Keratinocyte (primary cell): ENCODE results near the gene N4BP2. TPM values are rescaled to one million over a fixed set of nuclear protein-coding genes. Genes with fewer than 3 reads are reported as not detected.

Experiments
- DNase-seq: peaks from one replicate; pipeline ENCODE4 v3.0.0-alpha.2; 2011; ENCODE audit warnings: low read depth, missing footprints, low spot score
- FAIRE-seq: peaks from 2 replicates; lab custom pipeline; 2011; peaks lifted over from hg19 to GRCh38; lab: Jason Lieb, UNC
- H2AFZ ChIP-seq: 2 replicates; pipeline ENCODE4 v1.6.0; 2012; ENCODE audit warnings: low read length, control low read depth, inconsistent platforms; ENCODE audit not compliant: control insufficient read depth
- H3K27ac ChIP-seq: 2 replicates; pipeline ENCODE4 v1.5.1; 2011; ENCODE audit warnings: low read length; ENCODE audit not compliant: control insufficient read depth, insufficient read depth
- H3K27me3 ChIP-seq: 3 replicates; pipeline ENCODE4 v1.6.0; 2011; ENCODE audit warnings: low read length; ENCODE audit not compliant: control insufficient read depth, insufficient read depth; ENCODE audit errors: extremely low read depth
- H3K36me3 ChIP-seq, 2 experiments: 2 replicates in 1 of 2; 3 replicates in 1 of 2; pipeline ENCODE4 v1.5.1; 2011; ENCODE audit warnings: low read length in 2 of 2, mild to moderate bottlenecking in 1 of 2; ENCODE audit not compliant: control insufficient read depth in 2 of 2, insufficient read depth in 2 of 2; ENCODE audit errors: extremely low read depth in 1 of 2
- H3K4me1 ChIP-seq: 3 replicates; pipeline ENCODE4 v1.5.1; 2011; ENCODE audit warnings: low read length; ENCODE audit not compliant: control insufficient read depth, insufficient read depth; ENCODE audit errors: extremely low read depth
- H3K4me2 ChIP-seq: 3 replicates; pipeline ENCODE4 v1.6.0; 2011; ENCODE audit warnings: low read depth, low read length; ENCODE audit not compliant: control insufficient read depth, insufficient read depth; ENCODE audit errors: extremely low read depth
- H3K4me3 ChIP-seq, 3 experiments: fragments of 200-600 bp in 1 of 3; sonication (generic) in 1 of 3; 2 replicates in 2 of 3; 3 replicates in 1 of 3; pipeline ENCODE4 v1.5.1; 2011 to 2016; ENCODE audit warnings: low read length in 3 of 3, mild to moderate bottlenecking in 3 of 3, control low read depth in 2 of 3, inconsistent platforms in 1 of 3, low read depth in 1 of 3, mixed read lengths in 1 of 3, mixed run types in 1 of 3, moderate library complexity in 1 of 3; ENCODE audit not compliant: control insufficient read depth in 2 of 3, insufficient read depth in 2 of 3; ENCODE audit errors: extremely low read depth in 1 of 3
- H3K79me2 ChIP-seq: 2 replicates; pipeline ENCODE4 v1.6.0; 2012; ENCODE audit warnings: low read length; ENCODE audit not compliant: control insufficient read depth, insufficient read depth
- H3K9ac ChIP-seq: 3 replicates; pipeline ENCODE4 v1.6.0; 2011; ENCODE audit warnings: low read length; ENCODE audit not compliant: control insufficient read depth, insufficient read depth; ENCODE audit errors: extremely low read depth
- H3K9me1 ChIP-seq: 3 replicates; pipeline ENCODE4 v1.6.0; 2011; ENCODE audit warnings: low read length; ENCODE audit not compliant: control insufficient read depth, insufficient read depth; ENCODE audit errors: extremely low read depth
- H3K9me3 ChIP-seq: 2 replicates; pipeline ENCODE4 v1.5.1; 2012; ENCODE audit warnings: low read depth, low read length; ENCODE audit not compliant: control insufficient read depth
- H4K20me1 ChIP-seq: 3 replicates; pipeline ENCODE4 v1.6.0; 2011; ENCODE audit warnings: low read length; ENCODE audit not compliant: control insufficient read depth, insufficient read depth; ENCODE audit errors: extremely low read depth
- CTCF ChIP-seq, 3 experiments: IDR thresholded peaks in 1 of 3; conservative IDR thresholded peaks in 1 of 3; optimal IDR thresholded peaks in 1 of 3; 2 replicates in 2 of 3; 3 replicates in 1 of 3; pipeline versions ENCODE3 to v1.5.1; 2011; ENCODE audit warnings: low read length in 3 of 3, mild to moderate bottlenecking in 3 of 3, moderate library complexity in 2 of 3, control low read depth in 1 of 3, inconsistent platforms in 1 of 3; ENCODE audit not compliant: insufficient read depth in 2 of 3; ENCODE audit errors: extremely low read depth in 1 of 3
- EZH2 ChIP-seq: IDR thresholded peaks from one replicate; pipeline ENCODE4 v1.6.1; 2012; ENCODE audit warnings: inconsistent platforms, mild to moderate bottlenecking, low read length, moderate library complexity
- dilution Hi-C: fragments of 300-500 bp; cut with MboI; formaldehyde crosslinking; loops from one replicate; pipeline ENCODE4 v1.7.0; 2020; ENCODE audit warnings: low sequenced_read_pairs; ENCODE audit not compliant: extremely low pct_ligation_motif_present
- polyA plus RNA-seq, 5 experiments: library from polyadenylated mRNA; depleted of rRNA in 3 of 5; stranded (reverse) in 3 of 5; stranded (forward) in 1 of 5; unstranded in 1 of 5; fragments of >200 nt; gene quantifications; 1 replicate in 1 of 5; 2 replicates in 3 of 5; 3 replicates in 1 of 5; pipeline versions ENCODE4 v1.2.1 to v1.2.3, GENCODE V29; 2011 to 2012; ENCODE audit warnings: missing spikeins in 2 of 5, low read depth in 1 of 5, low replicate concordance in 1 of 5

N4BP2 gene
- polyA plus RNA-seq, 1 donor (not counting 4 experiments of a cell fraction or from before 2014, with no cell fraction given), result 2.7 TPM

- H3K27ac ChIP-seq, result no peak overlapping the region
- H3K4me3 ChIP-seq, result no peak overlapping the region
- no peak overlapping the region for H3K4me2 ChIP-seq
- no peaks in the 10 kb centered on the region for H3K79me2 ChIP-seq
- H3K9me1 ChIP-seq, result no peaks in the 10 kb centered on the region
- FAIRE-seq, result no peak
- dilution Hi-C loops, result no loop called here
- no peaks in the 10 kb centered on the region for H3K9me3 ChIP-seq
- H3K4me1 ChIP-seq, result no peaks in the 10 kb centered on the region
- no peaks in the 10 kb centered on the region for H3K36me3 ChIP-seq
- H4K20me1 ChIP-seq, result no peaks in the 10 kb centered on the region
- no peak overlapping the region for H2AFZ ChIP-seq
- H3K9ac ChIP-seq, result no peak overlapping the region
- no peak for DNase-seq
- no peak for TF ChIP-seq CTCF (optimal IDR thresholded peaks at IDR 0.05 in 1 of 3, IDR thresholded peaks at IDR 0.05 in 1 of 3, conservative IDR thresholded peaks at IDR 0.05 in 1 of 3; ENCODE audit: extremely low read depth in 1 of 3, insufficient read depth in 2 of 3, low read length in 3 of 3)
- no peak for TF ChIP-seq EZH2
- H3K27me3 ChIP-seq, result no peaks in the 10 kb centered on the region
Measured at GRCh38 chr4:40160258-40160657, 103.6 kb downstream of the N4BP2 start.

- H3K4me2 ChIP-seq, result no peak overlapping the region
- FAIRE-seq, result no peak
Measured at GRCh38 chr4:40164459-40164858, 107.8 kb downstream of the N4BP2 start.

More at GRCh38 chr4:40164459-40164858, 107.8 kb downstream of the N4BP2 start:
- Histone ChIP-seq H3K4me1 (no peaks in the 10 kb centered on the region), H3K27ac (no peak overlapping the region), H3K9ac (no peak overlapping the region), H4K20me1 (no peaks in the 10 kb centered on the region), H2AFZ (no peak overlapping the region), H3K36me3 (no peaks in the 10 kb centered on the region), H3K9me1 (no peaks in the 10 kb centered on the region), H3K27me3 (no peaks in the 10 kb centered on the region), H3K9me3 (no peaks in the 10 kb centered on the region), H3K79me2 (no peaks in the 10 kb centered on the region), H3K4me3 (no peak overlapping the region)
- no peak for TF ChIP-seq EZH2
- no peak for TF ChIP-seq CTCF (optimal IDR thresholded peaks at IDR 0.05 in 1 of 3, IDR thresholded peaks at IDR 0.05 in 1 of 3, conservative IDR thresholded peaks at IDR 0.05 in 1 of 3; ENCODE audit: extremely low read depth in 1 of 3, insufficient read depth in 2 of 3, low read length in 3 of 3)
- dilution Hi-C loops, result no loop called here
- no peak for DNase-seq
